HT-29 (cell line): ENCODE measurements around the gene TLK1. TPM values are rescaled to one million over a fixed set of nuclear protein-coding genes. Genes with fewer than 3 reads are reported as not detected.

Experiments
- DNase-seq: peaks from one replicate; pipeline ENCODE4 v3.0.0-alpha.2; 2015; ENCODE audit warnings: low spot score
- total RNA-seq: library from RNA; depleted of rRNA; stranded (reverse); fragments of >200 nt; shearing (Covaris generic); gene quantifications from 2 replicates; pipeline ENCODE4 v1.2.3, GENCODE V29; 2014; rRNA removed

Gene TLK1
- total RNA-seq, 1 experiment from 2014 or later: 8.3 TPM

DNA sequence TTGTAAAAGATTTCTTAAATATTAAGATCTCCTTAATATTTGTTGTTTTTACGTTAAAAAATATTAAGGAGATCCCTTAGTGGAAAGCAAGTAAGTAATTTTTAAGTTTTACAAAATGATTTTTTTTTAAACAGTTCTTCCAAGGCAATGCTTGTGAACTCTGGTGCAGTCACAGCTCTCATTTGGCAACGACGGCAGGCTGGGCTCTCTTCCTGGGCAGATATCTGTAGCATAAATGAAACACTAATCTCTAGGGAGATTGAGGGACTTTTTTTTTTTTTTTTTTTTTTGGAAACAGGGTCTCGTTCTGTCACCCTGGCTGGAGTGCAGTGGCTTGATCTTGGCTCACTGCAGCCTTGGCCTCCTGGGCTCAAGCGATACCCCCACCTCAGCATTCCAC, 193.1 kb downstream of the TLK1 start:
- DNase-seq: no peak

- peak; percentile 20 for DNase-seq
Measured at GRCh38 chr2:170966648-170967396, 193.9 kb downstream of the TLK1 start.

DNA sequence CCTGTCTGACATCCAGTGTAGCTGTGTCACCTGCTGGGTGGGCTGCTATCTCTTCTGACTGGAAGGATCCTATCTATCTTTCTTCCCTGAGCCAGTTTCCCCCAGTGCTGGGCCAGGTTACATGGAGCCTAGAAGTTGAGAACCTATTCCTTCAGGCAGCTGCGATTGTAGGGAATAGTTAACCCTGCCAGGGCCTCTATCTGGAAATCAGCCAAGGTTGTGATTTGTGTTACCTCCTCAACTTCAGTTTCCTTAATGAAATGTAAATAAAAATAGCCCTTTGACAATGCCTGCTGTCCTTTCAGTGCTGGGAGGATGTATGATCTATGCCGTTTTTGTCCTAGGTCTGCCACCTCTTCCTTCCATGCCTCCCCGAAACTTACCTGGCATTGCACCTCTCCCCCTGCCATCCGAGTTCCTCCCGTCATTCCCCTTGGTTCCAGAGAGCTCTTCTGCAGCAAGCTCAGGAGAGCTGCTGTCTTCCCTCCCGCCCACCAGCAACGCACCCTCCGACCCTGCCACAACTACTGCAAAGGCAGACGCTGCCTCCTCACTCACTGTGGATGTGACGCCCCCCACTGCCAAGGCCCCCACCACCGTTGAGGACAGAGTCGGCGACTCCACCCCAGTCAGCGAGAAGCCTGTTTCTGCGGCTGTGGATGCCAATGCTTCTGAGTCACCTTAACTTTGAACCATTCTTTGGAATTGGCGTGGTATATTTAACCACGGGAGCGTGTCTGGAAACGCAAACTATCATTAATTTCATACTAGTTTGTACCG, 195.1 kb downstream of the TLK1 start:
- peak; percentile 72 for DNase-seq

DNA sequence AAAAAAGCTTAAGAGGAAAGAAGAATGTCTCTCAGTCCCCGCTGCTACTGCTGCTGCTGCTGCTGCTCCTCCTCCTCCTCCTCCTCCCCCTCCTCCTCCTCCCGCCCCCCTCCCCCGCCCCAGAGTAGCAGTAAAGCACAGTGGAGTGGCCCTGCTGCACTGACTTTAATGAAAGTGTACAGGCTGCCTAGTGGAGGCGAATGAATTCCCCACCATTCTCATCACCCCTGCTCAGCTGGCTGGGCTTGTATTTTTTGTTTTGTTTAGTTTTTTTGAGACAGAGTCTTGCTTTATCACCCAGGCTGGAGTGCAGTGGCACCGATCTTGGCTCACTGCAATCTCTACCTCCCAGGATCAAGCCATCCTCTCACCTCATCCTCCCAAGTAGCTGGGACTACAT, 197.3 kb downstream of the TLK1 start:
- DNase-seq: no peak

- DNase-seq: no peak
Measured at GRCh38 chr2:170953941-170954340, 206.8 kb downstream of the TLK1 start.

DNA sequence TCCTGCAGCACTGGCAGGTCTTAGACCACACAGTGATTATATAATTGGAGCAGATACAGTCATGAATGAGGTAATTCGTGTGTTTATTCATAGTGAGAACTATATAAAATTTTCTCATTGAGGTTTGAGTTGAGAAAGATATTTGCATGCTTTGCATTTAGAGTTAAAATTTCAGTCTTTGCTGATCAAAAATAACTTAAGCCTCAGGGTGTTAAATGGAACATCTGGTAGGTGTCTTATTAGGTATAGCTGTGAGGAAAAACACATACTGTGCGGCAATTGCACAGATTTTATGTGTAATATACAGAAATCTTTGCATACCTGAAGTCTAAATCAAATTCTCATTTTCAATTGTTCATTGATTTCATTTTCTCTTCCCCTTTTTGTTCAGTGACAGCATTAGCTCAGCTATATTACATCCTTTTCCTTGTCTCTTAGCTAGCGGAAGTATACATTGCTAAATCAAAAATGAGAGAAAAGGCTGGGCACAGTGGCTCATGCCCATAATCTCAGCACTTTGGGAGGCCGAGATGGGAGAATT, 210.4 kb downstream of the TLK1 start:
- DNase-seq: no peak

DNA sequence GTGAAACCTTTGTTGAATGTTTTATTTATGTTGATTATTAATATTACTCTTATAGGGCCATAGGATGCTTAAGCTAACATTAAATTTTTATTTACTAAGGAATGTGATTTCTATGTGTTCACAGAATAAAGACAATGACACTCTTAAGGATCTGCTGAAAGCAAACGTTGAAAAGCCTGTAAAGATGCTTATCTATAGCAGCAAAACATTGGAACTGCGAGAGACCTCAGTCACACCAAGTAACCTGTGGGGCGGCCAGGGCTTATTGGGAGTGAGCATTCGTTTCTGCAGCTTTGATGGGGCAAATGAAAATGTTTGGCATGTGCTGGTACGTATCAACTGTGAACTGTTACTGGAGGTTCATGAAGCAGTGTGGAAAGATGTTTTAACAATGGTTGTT, 211.3 kb downstream of the TLK1 start:
- no peak for DNase-seq

- DNase-seq: no peak
Measured at GRCh38 chr2:170944545-170944944, 216.1 kb downstream of the TLK1 start.

GRCh38 chr2:170943596-170943995, 217.1 kb downstream of the TLK1 start:
- no peak for DNase-seq

GRCh38 chr2:170943041-170943440, 217.7 kb downstream of the TLK1 start:
- no peak for DNase-seq

DNA sequence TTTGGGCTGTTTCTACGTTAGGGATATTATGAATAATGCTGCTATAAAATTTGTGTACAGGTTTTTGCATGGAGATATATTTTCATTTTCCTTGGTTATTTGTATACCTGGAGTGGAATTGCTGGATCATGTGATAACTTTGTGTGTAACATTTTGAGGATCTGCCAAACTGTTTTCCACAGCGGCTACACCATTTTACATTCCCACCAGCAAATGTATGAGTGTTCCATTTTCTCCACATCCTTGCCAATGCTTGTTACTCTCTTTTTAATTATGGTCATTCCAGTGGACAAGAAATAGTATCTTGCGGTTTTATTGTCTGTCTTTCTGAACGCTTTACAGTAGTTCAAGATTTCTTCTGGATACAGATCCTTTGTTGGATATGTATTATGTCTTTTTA, 218.1 kb downstream of the TLK1 start:
- no peak for DNase-seq

Other genes with a start within 250 kb of the TLK1 start
- gene GORASP2, start 231.6 kb downstream of the TLK1 start, total RNA-seq: 53.6 and 57.0 TPM in 2 replicates